PC-9 (cell line): ENCODE measurements around the gene ENHO.

Experiments
- CTCF ChIP-seq: fragments of 200-600 bp; sonication (generic); conservative IDR thresholded peaks from 2 replicates; pipeline ENCODE4 v1.6.1; 2017; ENCODE audit warnings: mixed run types, antibody characterized with exemption, mild to moderate bottlenecking, moderate library complexity
- EZH2 ChIP-seq: fragments of 200-600 bp; sonication (generic); IDR thresholded peaks from 2 replicates; pipeline ENCODE4 v1.8.0; 2017; ENCODE audit warnings: antibody characterized with exemption, low read depth

- TF ChIP-seq CTCF (no peak), EZH2 (no peak)
These were observed at the start of gene ENHO for GRCh38 chr9:34522971-34523797.
